ENCODE measurements around the gene SSTR5. TPM values are rescaled to one million over a fixed set of nuclear protein-coding genes. Genes with fewer than 3 reads are reported as not detected.

SSTR5 gene
- total and polyA plus RNA-seq, 2 of the 4 experiments (the other 2 are of a cell fraction) = not detected

GRCh38 chr16:1037394-1038257 lies 34.9 kb upstream of the SSTR5 start:
- Histone ChIP-seq H3K4me1 (ENCODE audit: control insufficient read depth, insufficient read depth, low read length) (no peaks in the 10 kb centered on the region), H3K18ac (ENCODE audit: low read depth, low read length) (no peak overlapping the region), H3K27ac (ENCODE audit: insufficient read depth, low read length) (no peak overlapping the region), H3K36me3 (ENCODE audit: control insufficient read depth, insufficient read depth, low read length) (no peaks in the 10 kb centered on the region), H2BK5ac (ENCODE audit: low read depth, low read length, poor library complexity, severe bottlenecking) (no peak overlapping the region), H3K9me3 (ENCODE audit: control insufficient read depth, insufficient read depth, low read length) (no peaks in the 10 kb centered on the region; the same call in 1 of the 2 replicates), H2AK5ac (ENCODE audit: low read depth, low read length) (no peak overlapping the region), H2BK20ac (ENCODE audit: low read depth, low read length) (no peak overlapping the region), H2BK120ac (ENCODE audit: low read depth, low read length) (no peak overlapping the region), H3K27me3 (ENCODE audit: control insufficient read depth, insufficient read depth, low read length) (peaks cover 24% of the 10 kb centered on the region), H4K91ac (ENCODE audit: insufficient read depth, low read depth, low read length) (no peak overlapping the region), H3K9me1 (ENCODE audit: insufficient read depth, low read length) (no peaks in the 10 kb centered on the region), H2BK15ac (ENCODE audit: low read depth, low read length) (no peak overlapping the region), H3K56ac (ENCODE audit: extremely low read depth, insufficient read depth, low read length) (no peak overlapping the region), H4K8ac (ENCODE audit: low read depth in 2 of 2, low read length in 2 of 2) (no peak overlapping the region), H2AFZ (replicated peaks; ENCODE audit: low read length, poor library complexity) (no peak overlapping the region), H3K4me3 (ENCODE audit: insufficient read depth, low read depth, low read length) (no peak overlapping the region), H3K79me1 (ENCODE audit: low read depth in 1 of 2, low read length in 2 of 2) (no peaks in the 10 kb centered on the region), H2AK9ac (replicated peaks; ENCODE audit: low read depth, low read length, poor library complexity) (no peak overlapping the region), H3K23ac (ENCODE audit: low read depth, low read length) (no peak overlapping the region), H3K14ac (replicated peaks; ENCODE audit: low read depth, low read length) (no peak overlapping the region), H3K4me2 (ENCODE audit: low read depth, low read length) (no peak overlapping the region), H4K20me1 (ENCODE audit: insufficient read depth, low read length) (no peaks in the 10 kb centered on the region), H3K4ac (ENCODE audit: low read depth, low read length) (no peak overlapping the region), H3K9ac (ENCODE audit: low read depth, low read length) (no peak overlapping the region), H4K5ac (ENCODE audit: low read depth, low read length) (no peak overlapping the region)
- ChIA-PET CTCF (no interaction called here), POLR2A (ENCODE audit: unreplicated experiment) (no interaction called here)
- intact Hi-C loops (cut with micrococcal nuclease) = no loop called here
- BruUV-seq (replicated peaks) = no TSS peak
- no peak for DNase-seq
- WGBS, 2 experiments (ENCODE audit: extremely low coverage in 2 of 2, insufficient read length in 1 of 2) = 66% methylated on average over 17 of the region's 31 CpGs; no CpG with 5 or more reads in 1 of the 2 experiments
- in situ Hi-C loops (cut with MboI; ENCODE audit: low sequenced_read_pairs) = no loop called here
- dilution Hi-C loops (cut with HindIII; ENCODE audit: low sequenced_read_pairs, unreplicated experiment) = no loop called here
- ATAC-seq (ENCODE audit: low read depth) = no peak
- no peak for TF ChIP-seq MXI1 (IDR thresholded peaks at IDR 0.05; ENCODE audit: borderline replicate concordance, low read depth, low read length)
- no peak for TF ChIP-seq USF2 (IDR thresholded peaks at IDR 0.05; ENCODE audit: low read depth, low read length)
- TF ChIP-seq POLR2A (IDR thresholded peaks at IDR 0.05; ENCODE audit: low read depth, low read length) = no peak
- no peak for TF ChIP-seq RCOR1 (IDR thresholded peaks at IDR 0.05; ENCODE audit: insufficient replicate concordance, low read length)
- no peak for TF ChIP-seq MAZ (IDR thresholded peaks at IDR 0.05; ENCODE audit: borderline replicate concordance, low read depth, low read length)
- no peak for TF ChIP-seq CHD1 (IDR thresholded peaks at IDR 0.05; ENCODE audit: low read depth, low read length)
- no peak for TF ChIP-seq MAFK (IDR thresholded peaks at IDR 0.05; ENCODE audit: low read depth, low read length)
- no peak for TF ChIP-seq BHLHE40 (IDR thresholded peaks at IDR 0.05; ENCODE audit: low read depth, low read length)
- TF ChIP-seq CTCF (conservative IDR thresholded peaks at IDR 0.05; ENCODE audit: low read depth, low read length) = no peak
- TF ChIP-seq RAD21 (IDR thresholded peaks at IDR 0.05; ENCODE audit: low read length) = no peak
- no peak for TF ChIP-seq SMC3 (IDR thresholded peaks at IDR 0.05; ENCODE audit: low read depth, low read length)
- TF ChIP-seq ELK1 (IDR thresholded peaks at IDR 0.05; ENCODE audit: borderline replicate concordance, low read depth, low read length) = no peak
- TF ChIP-seq CEBPB (IDR thresholded peaks at IDR 0.05; ENCODE audit: low read depth, low read length) = no peak

All from IMR-90 (cell line).